Fibroblast of villous mesenchyme (primary cell): Measurements from ENCODE around the gene ESYT1. TPM values are rescaled to one million over a fixed set of nuclear protein-coding genes. Genes with fewer than 3 reads are reported as not detected.

Experiments used
- DNase-seq: peaks from one replicate; pipeline ENCODE4 v3.0.0-alpha.2; 2010; ENCODE audit warnings: low read depth
- H3K4me3 ChIP-seq: 2 replicates; pipeline ENCODE4 v1.5.1; 2011; ENCODE audit warnings: low read depth, mild to moderate bottlenecking, low read length
- total RNA-seq: library from RNA; depleted of rRNA; stranded (reverse); fragments of >200 nt; gene quantifications from 2 replicates; pipeline ENCODE4 v1.2.3, GENCODE V29; 2012
- TF ChIP-seq, protein P1 (sequence below): IDR thresholded peaks from 2 replicates; pipeline ENCODE4 v1.5.1; 2012; ENCODE audit warnings: low read depth, mild to moderate bottlenecking, low read length; ENCODE audit not compliant: insufficient read depth

The ESYT1 gene
- total RNA-seq, 1 donor: 300 TPM

DNA sequence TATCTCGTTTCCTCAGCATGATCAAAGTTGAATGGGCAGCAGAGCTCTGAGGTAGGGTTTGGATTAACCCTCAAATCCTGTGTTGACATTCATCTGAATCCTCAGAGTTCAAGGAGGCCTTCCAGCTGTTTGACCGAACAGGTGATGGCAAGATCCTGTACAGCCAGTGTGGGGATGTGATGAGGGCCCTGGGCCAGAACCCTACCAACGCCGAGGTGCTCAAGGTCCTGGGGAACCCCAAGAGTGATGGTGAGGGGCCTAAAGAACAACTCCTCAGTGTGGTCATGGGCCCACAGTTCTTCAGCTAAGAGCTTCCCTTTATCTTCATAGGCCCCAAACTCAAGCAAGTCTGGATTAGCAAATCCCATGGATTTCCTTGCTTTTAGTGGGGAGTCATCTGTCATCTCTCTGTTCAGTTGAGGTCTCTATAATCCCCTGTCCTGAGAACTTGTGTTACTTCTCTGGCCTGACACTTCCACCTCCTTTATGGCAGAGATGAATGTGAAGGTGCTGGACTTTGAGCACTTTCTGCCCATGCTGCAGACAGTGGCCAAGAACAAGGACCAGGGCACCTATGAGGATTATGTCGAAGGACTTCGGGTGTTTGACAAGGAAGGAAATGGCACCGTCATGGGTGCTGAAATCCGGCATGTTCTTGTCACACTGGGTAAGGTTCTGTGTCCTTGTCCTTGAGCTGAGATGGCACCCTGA lies 31.6 kb downstream of the ESYT1 start:
- TF ChIP-seq, protein P1, sequence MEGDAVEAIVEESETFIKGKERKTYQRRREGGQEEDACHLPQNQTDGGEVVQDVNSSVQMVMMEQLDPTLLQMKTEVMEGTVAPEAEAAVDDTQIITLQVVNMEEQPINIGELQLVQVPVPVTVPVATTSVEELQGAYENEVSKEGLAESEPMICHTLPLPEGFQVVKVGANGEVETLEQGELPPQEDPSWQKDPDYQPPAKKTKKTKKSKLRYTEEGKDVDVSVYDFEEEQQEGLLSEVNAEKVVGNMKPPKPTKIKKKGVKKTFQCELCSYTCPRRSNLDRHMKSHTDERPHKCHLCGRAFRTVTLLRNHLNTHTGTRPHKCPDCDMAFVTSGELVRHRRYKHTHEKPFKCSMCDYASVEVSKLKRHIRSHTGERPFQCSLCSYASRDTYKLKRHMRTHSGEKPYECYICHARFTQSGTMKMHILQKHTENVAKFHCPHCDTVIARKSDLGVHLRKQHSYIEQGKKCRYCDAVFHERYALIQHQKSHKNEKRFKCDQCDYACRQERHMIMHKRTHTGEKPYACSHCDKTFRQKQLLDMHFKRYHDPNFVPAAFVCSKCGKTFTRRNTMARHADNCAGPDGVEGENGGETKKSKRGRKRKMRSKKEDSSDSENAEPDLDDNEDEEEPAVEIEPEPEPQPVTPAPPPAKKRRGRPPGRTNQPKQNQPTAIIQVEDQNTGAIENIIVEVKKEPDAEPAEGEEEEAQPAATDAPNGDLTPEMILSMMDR: no peak
- peak overlapping the region; percentile 100 for H3K4me3 ChIP-seq
- no peak for DNase-seq

DNA sequence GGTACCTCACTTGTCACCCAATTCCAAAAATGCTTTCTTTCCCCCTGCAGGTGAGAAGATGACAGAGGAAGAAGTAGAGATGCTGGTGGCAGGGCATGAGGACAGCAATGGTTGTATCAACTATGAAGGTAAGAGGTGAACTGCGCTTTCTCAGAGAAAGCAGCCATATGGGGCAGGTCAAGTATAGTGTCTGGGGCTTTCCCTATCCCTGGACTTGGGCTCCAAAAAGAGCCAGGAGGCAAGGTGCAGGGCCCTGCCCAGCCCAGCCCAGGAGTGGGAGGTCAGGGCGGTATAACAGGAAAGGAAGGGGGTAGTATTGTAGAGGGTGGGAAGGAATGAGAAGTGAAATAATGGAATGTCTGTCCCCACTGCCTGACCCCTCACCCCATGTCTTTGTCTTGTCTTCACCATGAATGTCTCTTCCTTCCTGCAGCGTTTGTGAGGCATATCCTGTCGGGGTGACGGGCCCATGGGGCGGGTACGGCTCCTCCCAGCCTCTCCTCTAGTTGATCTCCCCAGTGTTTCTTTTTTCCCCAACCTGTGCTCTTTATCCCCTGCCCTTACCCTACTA lies 32.2 kb downstream of the ESYT1 start:
- TF ChIP-seq, protein P1: no peak
- peak overlapping the region; percentile 100 for H3K4me3 ChIP-seq
- DNase-seq: no peak

DNA sequence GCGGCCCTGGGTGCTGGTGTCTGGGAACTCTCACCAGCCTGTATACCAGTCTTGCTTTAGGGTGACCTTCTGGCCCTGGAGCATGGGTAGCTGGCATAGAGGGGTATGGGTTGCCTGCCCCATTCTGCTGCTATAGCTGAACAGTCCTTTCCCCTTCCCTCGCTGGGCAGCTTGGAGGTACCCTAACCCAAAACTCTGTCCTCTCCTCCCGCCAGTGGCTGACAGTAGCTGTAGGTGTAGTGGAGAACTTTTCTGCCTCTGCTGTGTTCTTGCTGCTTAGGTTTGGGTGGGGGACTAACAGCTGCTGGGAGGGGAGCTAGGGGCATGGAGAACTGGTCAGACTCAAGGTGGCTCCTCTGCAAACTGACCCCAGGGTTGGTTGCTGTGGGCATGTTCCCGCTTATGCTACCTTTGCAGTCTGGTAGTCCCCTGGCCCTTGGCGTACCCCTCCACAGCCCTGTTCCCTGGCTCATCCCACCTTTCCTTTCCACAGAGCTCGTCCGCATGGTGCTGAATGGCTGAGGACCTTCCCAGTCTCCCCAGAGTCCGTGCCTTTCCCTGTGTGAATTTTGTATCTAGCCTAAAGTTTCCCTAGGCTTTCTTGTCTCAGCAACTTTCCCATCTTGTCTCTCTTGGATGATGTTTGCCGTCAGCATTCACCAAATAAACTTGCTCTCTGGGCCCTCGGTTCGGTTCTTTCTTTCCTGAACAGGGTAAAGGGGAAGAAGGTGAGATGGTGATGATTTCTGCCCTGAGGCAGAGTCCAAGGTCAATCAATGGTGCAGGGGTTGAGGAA lies 33.0 kb downstream of the ESYT1 start:
- peak overlapping the region; percentile 100 for H3K4me3 ChIP-seq
- DNase-seq: no peak
- TF ChIP-seq, protein P1: no peak

DNA sequence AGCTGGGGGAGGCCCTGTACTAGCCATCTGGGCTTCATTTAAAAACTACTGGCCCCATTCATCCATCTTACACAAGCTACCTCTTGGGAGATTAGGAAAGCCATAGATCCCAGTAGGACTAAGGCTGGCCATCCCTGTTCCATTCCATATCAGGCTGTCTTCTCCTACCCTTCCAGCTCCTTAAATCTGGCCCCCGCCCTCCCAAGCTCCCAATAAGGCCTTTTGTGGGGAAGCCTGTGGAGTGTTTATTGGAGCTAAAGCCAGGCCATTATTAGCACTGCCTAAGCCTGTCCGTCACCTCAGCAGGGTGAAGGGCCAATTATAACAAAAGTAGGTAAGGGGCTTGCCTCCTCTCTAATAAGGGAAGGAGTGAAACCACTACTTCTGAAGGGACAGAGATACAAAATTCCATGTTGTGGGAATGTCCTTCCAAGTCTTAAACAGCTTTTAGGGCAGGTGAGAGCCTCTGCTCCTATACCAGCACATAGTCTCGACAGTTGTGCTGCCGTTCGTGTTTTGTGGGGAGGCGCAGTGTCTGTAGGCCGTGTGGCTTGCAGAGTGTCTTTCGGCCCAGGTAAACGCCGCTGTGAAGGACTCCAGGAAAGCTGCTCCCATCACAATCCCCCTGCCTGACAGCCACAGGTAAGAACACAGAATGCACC lies 33.8 kb downstream of the ESYT1 start:
- no peak for DNase-seq
- TF ChIP-seq, protein P1: no peak
- H3K4me3 ChIP-seq: peak overlapping the region; percentile 10

DNA sequence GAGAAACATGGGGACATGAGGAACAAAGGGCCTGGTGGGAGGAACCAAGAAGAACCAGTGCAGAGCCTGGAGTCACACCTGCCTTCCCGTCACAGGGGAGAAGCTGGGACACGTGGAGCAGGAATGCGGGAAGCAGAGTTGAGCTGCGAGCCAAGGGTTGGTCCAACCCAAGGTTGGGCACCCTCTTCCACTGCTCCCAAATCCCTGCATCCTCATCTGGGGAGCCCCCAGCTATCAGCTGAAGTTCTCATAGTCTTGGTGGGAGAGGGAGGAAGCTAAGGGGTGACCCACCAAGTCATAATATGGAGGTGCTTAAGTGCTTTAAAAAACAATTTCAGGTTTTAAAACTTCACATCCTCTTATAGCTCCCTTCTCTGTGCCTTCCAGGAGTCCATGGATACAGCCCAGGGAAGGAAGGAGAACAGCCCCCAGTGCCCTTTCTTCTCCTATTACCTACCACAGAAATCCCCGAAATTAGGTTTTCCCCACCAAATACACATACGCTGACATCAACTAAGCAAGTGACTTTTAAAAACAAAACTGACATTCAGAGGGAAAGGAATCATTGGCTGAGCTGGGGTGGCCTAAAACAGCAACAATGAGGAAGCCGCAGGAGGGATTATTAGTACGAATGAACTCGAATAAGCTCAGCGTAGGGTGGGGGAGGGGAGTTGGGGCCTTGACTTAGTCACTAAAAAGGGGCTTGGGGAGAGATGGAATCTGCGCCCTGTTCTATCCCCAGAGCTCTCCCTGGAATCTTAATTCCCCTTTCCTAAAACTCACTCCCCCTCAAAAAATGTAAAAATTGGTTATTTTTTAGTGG lies 34.6 kb downstream of the ESYT1 start:
- DNase-seq: no peak
- TF ChIP-seq, protein P1: no peak
- no peak overlapping the region for H3K4me3 ChIP-seq
